Gastroesophageal sphincter (tissue), 4 donors: Measurements from ENCODE around the gene PES1. TPM values are rescaled to one million over a fixed set of nuclear protein-coding genes. Genes with fewer than 3 reads are reported as not detected.

Experiments used
- ATAC-seq: fragments of 150-250 bp; one replicate; pipeline ENCODE4 v1.9.1; 2016; ENCODE audit warnings: mild to moderate bottlenecking, moderate library complexity
- H3K27ac ChIP-seq, 4 donors: fragments of 200-600 bp; sonication (generic) in 3 of 4; 1 replicate in 3 of 4; 2 replicates in 1 of 4; pipeline ENCODE4 v1.5.1; 2016 to 2019
- H3K27me3 ChIP-seq: fragments of 200-600 bp; sonication (generic); one replicate; pipeline ENCODE4 v1.5.1; 2019
- H3K36me3 ChIP-seq, 2 donors: fragments of 200-600 bp; sonication (generic); one replicate each; pipeline ENCODE4 v1.5.1; 2019; ENCODE audit warnings: control low read depth in 1 of 2
- H3K4me1 ChIP-seq, 3 donors: fragments of 200-600 bp; sonication (generic); 1 replicate in 2 of 3; 2 replicates in 1 of 3; pipeline ENCODE4 v1.5.1; 2016 to 2019; ENCODE audit warnings: control low read depth in 2 of 3
- H3K4me3 ChIP-seq, 2 donors: fragments of 200-600 bp; sonication (generic); one replicate each; pipeline ENCODE4 v1.5.1; 2019; ENCODE audit warnings: mild to moderate bottlenecking in 1 of 2, moderate library complexity in 1 of 2
- H3K9me3 ChIP-seq, 3 donors: fragments of 200-600 bp; sonication (generic); one replicate each; pipeline ENCODE4 v1.5.1; 2017 to 2019; ENCODE audit warnings: control low read depth in 2 of 3
- EP300 ChIP-seq: sonication (generic); formaldehyde crosslinking; IDR thresholded peaks from one replicate; pipeline ENCODE4 v1.6.1; 2017; ENCODE audit warnings: antibody characterized with exemption, mild to moderate bottlenecking
- POLR2A ChIP-seq, 2 donors: fragments of 450-650 bp; IDR thresholded peaks; one replicate each; pipeline ENCODE4 v1.6.1; 2017; ENCODE audit warnings: antibody characterized with exemption in 2 of 2, mild to moderate bottlenecking in 2 of 2, moderate library complexity in 1 of 2
- POLR2AphosphoS5 ChIP-seq: sonication (generic); formaldehyde crosslinking; IDR thresholded peaks from one replicate; pipeline ENCODE4 v1.6.1; 2017; ENCODE audit warnings: antibody characterized with exemption
- WGBS, 2 donors: methylation state at CpG; one replicate each; pipeline ENCODE4 v1.1.5; 2018; ENCODE audit warnings: low coverage in 1 of 2; 5-methylcytosine and 5-hydroxymethylcytosine counted together
- total RNA-seq, 4 donors: library from RNA; depleted of rRNA; stranded (reverse); fragments of >200 nt; gene quantifications; one replicate each; pipeline ENCODE4 v1.1.0, GENCODE V29; 2016
- TF ChIP-seq, protein P1 (sequence below), 4 experiments: fragments of 200-600 bp in 2 of 4; fragments of 450-650 bp in 2 of 4; sonication (generic) in 1 of 4; IDR thresholded peaks; one replicate each; pipeline ENCODE4 v1.5.1; 2017 to 2019; ENCODE audit warnings: antibody characterized with exemption in 4 of 4, mild to moderate bottlenecking in 2 of 4, moderate library complexity in 2 of 4

Gene PES1
- total RNA-seq, 4 donors from 2014 or later: 35.5 to 48.9 (median 39.8) TPM

DNA sequence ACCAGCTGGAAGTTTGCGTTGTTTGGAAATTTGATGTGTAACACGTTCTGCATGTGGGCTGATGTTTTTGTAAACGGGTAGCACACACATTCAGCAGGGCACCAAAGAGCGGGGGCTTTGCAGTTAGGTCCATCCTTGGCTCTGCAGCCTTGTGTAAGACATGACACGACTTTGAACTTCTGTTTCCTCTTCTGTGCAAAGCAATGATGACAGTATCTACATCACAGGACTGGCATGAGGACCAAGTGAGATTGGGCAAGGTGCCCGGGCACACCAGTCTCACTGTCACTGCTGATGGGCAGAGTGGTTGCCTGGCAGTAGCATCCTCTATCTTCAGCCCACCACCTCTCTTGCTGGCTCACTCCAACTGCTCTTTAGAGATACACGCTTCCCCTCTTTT lies 18.6 kb upstream of the PES1 start:
- no peaks in the 10 kb centered on the region for H3K9me3 ChIP-seq
- peaks cover 0 to 47% of the 10 kb centered on the region in 2 donors for H3K36me3 ChIP-seq
- ATAC-seq: no peak
- no peak overlapping the region for H3K27ac ChIP-seq
- no peaks in the 10 kb centered on the region for H3K27me3 ChIP-seq
- TF ChIP-seq EP300 (no peak), POLR2A (IDR thresholded peaks at IDR 0.05) (no peak), POLR2AphosphoS5 (no peak)
- TF ChIP-seq, protein P1, sequence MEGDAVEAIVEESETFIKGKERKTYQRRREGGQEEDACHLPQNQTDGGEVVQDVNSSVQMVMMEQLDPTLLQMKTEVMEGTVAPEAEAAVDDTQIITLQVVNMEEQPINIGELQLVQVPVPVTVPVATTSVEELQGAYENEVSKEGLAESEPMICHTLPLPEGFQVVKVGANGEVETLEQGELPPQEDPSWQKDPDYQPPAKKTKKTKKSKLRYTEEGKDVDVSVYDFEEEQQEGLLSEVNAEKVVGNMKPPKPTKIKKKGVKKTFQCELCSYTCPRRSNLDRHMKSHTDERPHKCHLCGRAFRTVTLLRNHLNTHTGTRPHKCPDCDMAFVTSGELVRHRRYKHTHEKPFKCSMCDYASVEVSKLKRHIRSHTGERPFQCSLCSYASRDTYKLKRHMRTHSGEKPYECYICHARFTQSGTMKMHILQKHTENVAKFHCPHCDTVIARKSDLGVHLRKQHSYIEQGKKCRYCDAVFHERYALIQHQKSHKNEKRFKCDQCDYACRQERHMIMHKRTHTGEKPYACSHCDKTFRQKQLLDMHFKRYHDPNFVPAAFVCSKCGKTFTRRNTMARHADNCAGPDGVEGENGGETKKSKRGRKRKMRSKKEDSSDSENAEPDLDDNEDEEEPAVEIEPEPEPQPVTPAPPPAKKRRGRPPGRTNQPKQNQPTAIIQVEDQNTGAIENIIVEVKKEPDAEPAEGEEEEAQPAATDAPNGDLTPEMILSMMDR (IDR thresholded peaks at IDR 0.05): no peak
- H3K4me1 ChIP-seq: peaks cover 0 to 48% (median 29%) of the 10 kb centered on the region in 3 donors
- no peak overlapping the region for H3K4me3 ChIP-seq
- WGBS, 2 donors: 73 to 75% methylated on average over 6 of the region's 7 CpGs

DNA sequence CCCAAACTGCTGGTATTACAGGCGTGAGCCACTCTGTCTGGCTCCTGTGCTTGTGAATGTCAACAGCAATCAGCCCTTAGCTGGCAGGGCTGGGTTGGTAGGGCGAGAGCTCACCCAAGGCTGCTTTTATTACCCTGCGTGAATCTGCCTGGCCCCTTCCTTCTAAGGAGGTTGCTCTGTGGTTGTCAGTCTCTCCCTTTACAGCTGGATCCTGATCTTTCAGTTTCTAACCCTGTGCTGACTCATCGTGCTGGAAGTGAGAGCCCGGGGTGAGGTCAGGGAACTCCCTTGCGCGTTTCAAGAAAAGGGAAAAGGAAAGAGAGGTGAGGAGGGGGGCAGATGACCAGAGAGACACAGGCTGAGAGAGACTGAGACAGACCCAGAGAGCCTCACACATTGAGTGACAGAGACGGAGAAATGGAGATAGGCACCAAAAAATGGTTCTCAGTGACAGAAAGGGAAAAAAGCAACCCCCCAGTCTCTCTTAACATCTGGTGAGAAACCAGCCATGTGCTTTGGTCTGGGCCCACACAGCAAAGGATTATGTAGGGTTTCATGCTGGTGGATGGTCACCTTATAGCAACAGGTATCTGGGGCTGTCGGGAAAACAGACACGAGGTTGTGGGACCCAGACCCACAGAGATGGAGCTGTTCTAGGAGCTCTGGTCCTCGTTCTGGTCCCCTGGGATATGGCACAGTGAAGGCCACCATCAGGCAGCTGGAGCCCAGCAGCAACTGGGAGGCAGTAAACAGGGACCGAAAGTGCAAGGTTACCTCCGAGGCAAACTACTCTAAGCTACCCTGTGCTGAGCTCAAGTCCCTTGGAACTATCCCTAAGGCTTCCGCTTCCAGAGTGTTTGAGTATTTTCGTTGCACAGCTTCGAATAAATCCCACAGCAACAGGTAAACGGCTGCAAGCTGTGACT lies 17.8 kb upstream of the PES1 start:
- peaks cover 0 to 40% of the 10 kb centered on the region in 2 donors for H3K36me3 ChIP-seq
- H3K4me1 ChIP-seq: peaks cover 0 to 52% (median 29%) of the 10 kb centered on the region in 3 donors
- no peaks in the 10 kb centered on the region for H3K9me3 ChIP-seq
- no peaks in the 10 kb centered on the region for H3K27me3 ChIP-seq
- peak; percentile 65 for ATAC-seq
- 63 to 88% methylated on average over 6 to 12 of the region's 17 CpGs for WGBS, 2 donors
- H3K4me3 ChIP-seq: peak overlapping the region in 1 of 2 donors; percentile 19
- no peak for TF ChIP-seq EP300
- no peak for TF ChIP-seq POLR2A (IDR thresholded peaks at IDR 0.05)
- TF ChIP-seq, protein P1 (IDR thresholded peaks at IDR 0.05): no peak
- no peak for TF ChIP-seq POLR2AphosphoS5
- peak overlapping the region in 3 of 4 donors; percentile 41 to 78 (median 50) for H3K27ac ChIP-seq

DNA sequence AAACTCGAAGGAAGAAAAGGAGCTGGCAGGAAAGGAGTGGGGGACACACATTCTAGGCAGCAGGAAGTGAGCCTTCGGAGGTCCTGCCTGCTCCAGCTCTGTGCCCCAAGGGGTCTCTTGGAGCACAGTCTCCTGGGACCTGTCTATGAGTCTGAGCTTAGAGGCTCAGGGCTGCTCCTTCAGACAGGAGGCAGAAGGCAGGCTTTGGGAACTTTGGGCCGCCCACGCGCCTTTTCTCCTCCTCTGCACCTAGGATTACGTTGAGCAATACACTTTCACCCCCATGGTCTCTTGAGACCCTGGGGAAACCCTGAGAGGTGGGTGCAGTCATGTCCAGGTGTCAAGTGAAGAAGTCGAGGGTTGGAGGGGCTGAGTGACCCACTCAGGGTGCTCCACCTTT lies 16.2 kb upstream of the PES1 start:
- H3K4me1 ChIP-seq: peaks cover 0 to 52% (median 29%) of the 10 kb centered on the region in 3 donors
- WGBS, 2 donors: 72 to 78% methylated on average over 7 of the region's 7 CpGs
- no peaks in the 10 kb centered on the region for H3K27me3 ChIP-seq
- ATAC-seq: no peak
- peak overlapping the region in 1 of 2 donors; percentile 69 for H3K4me3 ChIP-seq
- H3K36me3 ChIP-seq: peaks cover 0 to 24% of the 10 kb centered on the region in 2 donors
- H3K9me3 ChIP-seq: no peaks in the 10 kb centered on the region
- TF ChIP-seq EP300 (no peak), POLR2AphosphoS5 (no peak), POLR2A (IDR thresholded peaks at IDR 0.05) (no peak)
- TF ChIP-seq, protein P1 (IDR thresholded peaks at IDR 0.05): no peak
- peak overlapping the region in 3 of 4 donors; percentile 60 to 78 (median 78) for H3K27ac ChIP-seq

DNA sequence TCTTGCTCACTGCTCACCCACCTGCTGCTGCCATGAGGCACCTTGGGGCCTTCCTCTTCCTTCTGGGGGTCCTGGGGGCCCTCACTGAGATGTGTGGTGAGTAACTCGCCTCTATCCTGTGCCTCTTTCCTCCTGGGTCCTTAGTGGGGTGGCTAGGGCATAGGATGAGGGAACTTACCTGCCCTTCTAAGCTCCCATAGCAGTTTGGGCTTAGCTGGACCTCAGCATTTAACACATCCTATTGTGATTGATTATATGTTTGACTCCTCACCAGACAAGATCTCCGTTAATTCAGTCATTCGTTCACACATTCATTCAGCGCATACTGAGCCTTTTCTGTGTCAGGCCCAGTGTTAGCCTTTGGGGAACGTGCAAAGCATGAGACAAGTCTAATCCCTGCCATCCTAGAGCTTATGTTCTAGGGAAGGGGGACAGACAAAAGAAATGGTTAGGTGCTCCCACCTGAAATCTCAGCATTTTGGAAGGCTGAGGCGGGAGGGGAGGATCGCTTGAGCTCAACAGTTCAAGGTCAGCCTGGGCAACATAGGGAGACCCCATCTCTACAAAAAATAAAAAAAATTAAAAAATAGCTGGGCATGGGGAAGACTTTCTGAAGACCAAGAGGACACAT lies 15.7 kb upstream of the PES1 start:
- TF ChIP-seq POLR2AphosphoS5: no peak
- TF ChIP-seq, protein P1 (IDR thresholded peaks at IDR 0.05): no peak
- no peak for TF ChIP-seq EP300
- TF ChIP-seq POLR2A (IDR thresholded peaks at IDR 0.05): no peak
- ATAC-seq: no peak
- Histone ChIP-seq H3K9me3 (no peaks in the 10 kb centered on the region), H3K36me3 (peaks cover 0 to 19% of the 10 kb centered on the region in 2 donors), H3K27me3 (no peaks in the 10 kb centered on the region), H3K4me1 (peaks cover 0 to 52% (median 29%) of the 10 kb centered on the region in 3 donors), H3K4me3 (peak overlapping the region; percentile 51 to 69), H3K27ac (peak overlapping the region; percentile 7 to 85 (median 78))
- 62 to 70% methylated on average over 3 to 6 of the region's 7 CpGs for WGBS, 2 donors
